GM12878 (cell line): ENCODE results near the gene ACOX1. TPM values are rescaled to one million over a fixed set of nuclear protein-coding genes. Genes with fewer than 3 reads are reported as not detected.

ENCODE experiments used
- BACH1 ChIP-seq: fragments of 450-650 bp; IDR thresholded peaks from 2 replicates; pipeline ENCODE4 v1.6.1; 2017; ENCODE audit warnings: mild to moderate bottlenecking, borderline replicate concordance
- CEBPZ ChIP-seq: fragments of 150-350 bp; IDR thresholded peaks from 2 replicates; pipeline ENCODE4 v1.6.1; 2016; ENCODE audit warnings: low read depth, low read length
- CHD2 ChIP-seq: IDR thresholded peaks from 2 replicates; pipeline ENCODE4 v1.6.1; 2011; ENCODE audit warnings: low read depth, low read length, improper control_type of control experiment, borderline replicate concordance
- CUX1 ChIP-seq: IDR thresholded peaks from 2 replicates; pipeline ENCODE4 v1.6.1; 2012; ENCODE audit warnings: improper control_type of control experiment, low read depth, low read length; ENCODE audit not compliant: insufficient replicate concordance
- E2F8 ChIP-seq: fragments of 450-650 bp; IDR thresholded peaks from 2 replicates; pipeline ENCODE4 v1.6.1; 2018; ENCODE audit warnings: mild to moderate bottlenecking, low read depth, moderate library complexity; ENCODE audit not compliant: partially characterized antibody
- IKZF2 ChIP-seq, 2 experiments: fragments of 450-650 bp; IDR thresholded peaks; 2 replicates each; pipeline ENCODE4 v1.6.1; 2017; ENCODE audit warnings: mild to moderate bottlenecking in 2 of 2, moderate library complexity in 2 of 2
- MAX ChIP-seq: IDR thresholded peaks from 2 replicates; pipeline ENCODE4 v1.6.1; 2012; ENCODE audit warnings: low read depth, low read length, improper control_type of control experiment
- PAX5 ChIP-seq: IDR thresholded peaks from 2 replicates; pipeline ENCODE4 v1.6.1; 2011; ENCODE audit warnings: low read depth, low read length, borderline replicate concordance
- TBL1XR1 ChIP-seq: IDR thresholded peaks from 2 replicates; pipeline ENCODE4 v1.6.1; 2012; ENCODE audit warnings: low read depth, low read length, improper control_type of control experiment
- WRNIP1 ChIP-seq: IDR thresholded peaks from 2 replicates; pipeline ENCODE4 v1.6.1; 2011; ENCODE audit warnings: low read depth, low read length, improper control_type of control experiment, borderline replicate concordance
- ZBTB40 ChIP-seq: fragments of 450-650 bp; IDR thresholded peaks from 2 replicates; pipeline ENCODE4 v1.6.1; 2016; ENCODE audit warnings: mild to moderate bottlenecking, moderate library complexity, borderline replicate concordance
- polyA plus RNA-seq, 11 experiments: library from polyadenylated mRNA; depleted of rRNA in 4 of 11; unstranded in 6 of 11; stranded (reverse) in 5 of 11; fragments of >200 nt; fragmentation: Nextera tagmentation in 4 of 11; fragmentation: Illumina TruSeq in 1 of 11; extraction: Ambion mirVana in 4 of 11; extraction: Trizol in 1 of 11; gene quantifications; 1 replicate in 1 of 11; 2 replicates in 10 of 11; pipeline versions ENCODE4 v1.2.1 to v1.2.3, GENCODE V29; 2011 to 2016; ENCODE audit warnings: inconsistent platforms in 2 of 11, missing spikeins in 2 of 11, low read depth in 1 of 11
- total RNA-seq, 4 experiments: library from RNA; depleted of rRNA in 3 of 4; stranded (reverse); fragments of >200 nt in 3 of 4; fragmentation: Illumina TruSeq in 1 of 4; extraction: Trizol in 1 of 4; gene quantifications; 2 replicates each; pipeline versions ENCODE4 v1.2.1 to v1.2.3, GENCODE V29; 2013 to 2021

The ACOX1 gene
- total and polyA plus RNA-seq, 10 of the 15 experiments (the other 5 are each of a cell fraction or from before 2014, with no cell fraction given), result 6.5 to 26.2 (median 21.6) TPM

- TF ChIP-seq E2F8 (peak; percentile 66), IKZF2 (IDR thresholded peaks at IDR 0.05) (peak; percentile 36 to 70), BACH1 (peak; percentile 71), CEBPZ (no peak), WRNIP1 (no peak), TBL1XR1 (no peak), ZBTB40 (peak; percentile 69; the same call in 1 of the 2 replicates), CHD2 (peak; percentile 31; the same call in 1 of the 2 replicates), CUX1 (no peak), PAX5 (peak; percentile 43; the same call in 1 of the 2 replicates), MAX (peak; percentile 93)
These were observed at the start of gene ACOX1, which contains the start of gene TEN1 (continued) for GRCh38 chr17:75978938-75979704.
